GM12878 (cell line): ENCODE results near the gene THYN1. TPM values are rescaled to one million over a fixed set of nuclear protein-coding genes. Genes with fewer than 3 reads are reported as not detected.
A peak's percentile ranks its signal among the peaks of the same experiment; 100 is the strongest.

Source experiments
- ATF3 ChIP-seq: IDR thresholded peaks from 2 replicates; pipeline ENCODE4 v1.6.1; 2011; ENCODE audit warnings: low read depth, mild to moderate bottlenecking, low read length, moderate library complexity, borderline replicate concordance; ENCODE audit errors: extremely low read depth
- ATF7 ChIP-seq: fragments of 450-650 bp; IDR thresholded peaks from 2 replicates; pipeline ENCODE4 v1.6.1; 2016; ENCODE audit warnings: low read depth, mild to moderate bottlenecking
- CHD2 ChIP-seq: IDR thresholded peaks from 2 replicates; pipeline ENCODE4 v1.6.1; 2011; ENCODE audit warnings: low read depth, low read length, improper control_type of control experiment, borderline replicate concordance
- CREM ChIP-seq: IDR thresholded peaks from 2 replicates; pipeline ENCODE4 v1.6.1; 2014; ENCODE audit warnings: antibody characterized with exemption, low read depth
- FOS ChIP-seq: IDR thresholded peaks from 3 replicates; pipeline ENCODE4 v1.6.1; 2011; ENCODE audit warnings: borderline replicate concordance; ENCODE audit not compliant: insufficient read length; ENCODE audit errors: extremely low read depth
- GABPA ChIP-seq: IDR thresholded peaks from 2 replicates; pipeline ENCODE4 v1.6.1; 2014; ENCODE audit warnings: antibody characterized with exemption, low read depth, mild to moderate bottlenecking, inconsistent platforms
- HDAC6 ChIP-seq: fragments of 200-600 bp; sonication (generic); IDR thresholded peaks from one replicate; pipeline ENCODE4 v1.8.0; 2017; ENCODE audit warnings: antibody characterized with exemption; ENCODE audit not compliant: unreplicated experiment
- IKZF2 ChIP-seq, 2 experiments: fragments of 450-650 bp; IDR thresholded peaks; 2 replicates each; pipeline ENCODE4 v1.6.1; 2017; ENCODE audit warnings: mild to moderate bottlenecking in 2 of 2, moderate library complexity in 2 of 2
- MEF2A ChIP-seq: IDR thresholded peaks from 2 replicates; pipeline ENCODE4 v1.6.1; 2011; ENCODE audit warnings: low read depth, mild to moderate bottlenecking, low read length, moderate library complexity; ENCODE audit not compliant: insufficient read depth
- NR2C2 ChIP-seq: IDR thresholded peaks from 2 replicates; pipeline ENCODE4 v1.6.1; 2011; ENCODE audit warnings: borderline replicate concordance, low read depth; ENCODE audit not compliant: control insufficient read depth, insufficient read length
- PML ChIP-seq: IDR thresholded peaks from 2 replicates; pipeline ENCODE4 v1.6.1; 2012; ENCODE audit warnings: low read length, inconsistent platforms
- POLR2AphosphoS2 ChIP-seq: IDR thresholded peaks from 2 replicates; pipeline ENCODE4 v1.6.1; 2011; ENCODE audit warnings: low read depth, mild to moderate bottlenecking, low read length, improper control_type of control experiment, moderate library complexity
- RBBP5 ChIP-seq: fragments of 200-600 bp; sonication (generic); conservative IDR thresholded peaks from 2 replicates; pipeline ENCODE4 v1.6.1; 2016
- RELB ChIP-seq: fragments of 450-650 bp; IDR thresholded peaks from 2 replicates; pipeline ENCODE4 v1.6.1; 2017; ENCODE audit warnings: low read depth, mild to moderate bottlenecking, moderate library complexity
- RFX5 ChIP-seq: IDR thresholded peaks from 2 replicates; pipeline ENCODE4 v1.6.1; 2011; ENCODE audit warnings: low read depth, low read length, improper control_type of control experiment
- SIX5 ChIP-seq: IDR thresholded peaks from 2 replicates; pipeline ENCODE4 v1.6.1; 2011; ENCODE audit warnings: mild to moderate bottlenecking, low read depth, low read length, moderate library complexity; ENCODE audit not compliant: severe bottlenecking
- SMAD5 ChIP-seq: IDR thresholded peaks from 2 replicates; pipeline ENCODE4 v1.6.1; 2016; ENCODE audit warnings: antibody characterized with exemption, low read depth
- SUPT20H ChIP-seq: IDR thresholded peaks from 2 replicates; pipeline ENCODE4 v1.6.1; 2011; ENCODE audit warnings: low read depth, mild to moderate bottlenecking, low read length, moderate library complexity, borderline replicate concordance; ENCODE audit not compliant: control insufficient read depth
- TARDBP ChIP-seq: IDR thresholded peaks from 2 replicates; pipeline ENCODE4 v1.6.1; 2016; ENCODE audit warnings: borderline replicate concordance
- TCF12 ChIP-seq: IDR thresholded peaks from 2 replicates; pipeline ENCODE4 v1.6.1; 2011; ENCODE audit warnings: low read depth, mild to moderate bottlenecking, low read length
- TCF3 ChIP-seq: IDR thresholded peaks from 2 replicates; pipeline ENCODE4 v1.6.1; 2012; ENCODE audit warnings: low read depth, mild to moderate bottlenecking, low read length, borderline replicate concordance; ENCODE audit not compliant: insufficient read depth
- USF2 ChIP-seq: IDR thresholded peaks from 2 replicates; pipeline ENCODE4 v1.6.1; 2011; ENCODE audit warnings: low read depth, low read length, improper control_type of control experiment, borderline replicate concordance
- ZBTB4 ChIP-seq: fragments of 450-650 bp; formaldehyde crosslinking; IDR thresholded peaks from 2 replicates; pipeline ENCODE4 v1.4.0; 2022; ENCODE audit warnings: mild to moderate bottlenecking, moderate library complexity
- ZNF217 ChIP-seq: fragments of 450-650 bp; IDR thresholded peaks from 2 replicates; pipeline ENCODE4 v1.6.1; 2017; ENCODE audit warnings: antibody characterized with exemption, mild to moderate bottlenecking
- ZNF24 ChIP-seq: fragments of 450-650 bp; IDR thresholded peaks from 2 replicates; pipeline ENCODE4 v1.6.1; 2017; ENCODE audit warnings: antibody characterized with exemption, mild to moderate bottlenecking
- polyA plus RNA-seq, 11 experiments: library from polyadenylated mRNA; depleted of rRNA in 4 of 11; unstranded in 6 of 11; stranded (reverse) in 5 of 11; fragments of >200 nt; fragmentation: Nextera tagmentation in 4 of 11; fragmentation: Illumina TruSeq in 1 of 11; extraction: Ambion mirVana in 4 of 11; extraction: Trizol in 1 of 11; gene quantifications; 1 replicate in 1 of 11; 2 replicates in 10 of 11; pipeline versions ENCODE4 v1.2.1 to v1.2.3, GENCODE V29; 2011 to 2016; ENCODE audit warnings: inconsistent platforms in 2 of 11, missing spikeins in 2 of 11, low read depth in 1 of 11
- total RNA-seq, 4 experiments: library from RNA; depleted of rRNA in 3 of 4; stranded (reverse); fragments of >200 nt in 3 of 4; fragmentation: Illumina TruSeq in 1 of 4; extraction: Trizol in 1 of 4; gene quantifications; 2 replicates each; pipeline versions ENCODE4 v1.2.1 to v1.2.3, GENCODE V29; 2013 to 2021

THYN1 gene
- total and polyA plus RNA-seq, 10 of the 15 experiments (the other 5 are each of a cell fraction or from before 2014, with no cell fraction given), result 45.7 to 221 (median 96.3) TPM

- TF ChIP-seq MEF2A (no peak), POLR2AphosphoS2 (peak; percentile 70; the same call in 1 of the 2 replicates), CREM (peak; percentile 92), TCF12 (0 out of 2 replicates have a peak, but pooled peaks have one; percentile 46), SIX5 (peak; percentile 94), ZNF24 (no peak), RELB (peak; percentile 49; the same call in 1 of the 2 replicates), NR2C2 (no peak), SUPT20H (no peak), USF2 (no peak), RBBP5 (no peak), TARDBP (peak; percentile 93; the same call in 1 of the 2 replicates), ZBTB4 (CRISPR knock-in tag) (no peak), FOS (no peak), GABPA (no peak), CHD2 (peak; percentile 58; the same call in 1 of the 2 replicates), ATF3 (no peak), ZNF217 (no peak), RFX5 (no peak), ATF7 (peak; percentile 25; the same call in 1 of the 2 replicates), HDAC6 (no peak), IKZF2 (IDR thresholded peaks at IDR 0.05) (no peak), PML (peak; percentile 49; the same call in 1 of the 2 replicates), SMAD5 (no peak), TCF3 (0 out of 2 replicates have a peak, but pooled peaks have one; percentile 13)
Observed at GRCh38 chr11:134253188-134253993, at the start of gene THYN1, which contains the start of gene ACAD8 (continued).
